Testis (tissue), 3 donors: ENCODE results near the gene HOXA3. TPM values are rescaled to one million over a fixed set of nuclear protein-coding genes. Genes with fewer than 3 reads are reported as not detected.

Experiments used
- DNase-seq: peaks from one replicate; pipeline ENCODE4 v3.0.0-alpha.2; 2019
- H3K27ac ChIP-seq, 2 donors: fragments of 200-600 bp; sonication (generic); one replicate each; pipeline ENCODE4 v1.5.1; 2019
- H3K27me3 ChIP-seq: fragments of 200-600 bp; sonication (generic); one replicate; pipeline ENCODE4 v1.5.1; 2019
- H3K36me3 ChIP-seq: fragments of 200-600 bp; sonication (generic); one replicate; pipeline ENCODE4 v1.5.1; 2017; ENCODE audit warnings: low read depth; ENCODE audit errors: missing control alignments
- H3K4me1 ChIP-seq: fragments of 200-600 bp; sonication (generic); one replicate; pipeline ENCODE4 v1.5.1; 2019
- H3K4me3 ChIP-seq, 2 donors: fragments of 200-600 bp; sonication (generic); one replicate each; pipeline ENCODE4 v1.5.1; 2017 to 2019
- H3K9me3 ChIP-seq: fragments of 200-600 bp; sonication (generic); one replicate; pipeline ENCODE4 v1.5.1; 2017
- CTCF ChIP-seq, 3 experiments: fragments of 450-650 bp in 2 of 3; fragments of 200-600 bp in 1 of 3; sonication (generic) in 1 of 3; IDR thresholded peaks; one replicate each; pipeline ENCODE4 v1.5.1; 2016 to 2019; ENCODE audit warnings: antibody characterized with exemption in 3 of 3, mild to moderate bottlenecking in 2 of 3, moderate library complexity in 1 of 3
- POLR2A ChIP-seq: fragments of 450-650 bp; IDR thresholded peaks from one replicate; pipeline ENCODE4 v1.6.1; 2017; ENCODE audit warnings: antibody characterized with exemption, mild to moderate bottlenecking, moderate library complexity
- WGBS, 2 donors: methylation state at CpG; one replicate each; pipeline ENCODE4 v1.1.5; 2018; 5-methylcytosine and 5-hydroxymethylcytosine counted together
- intact Hi-C: fragments of 100-400 bp; cut with DNase I; formaldehyde crosslinking; loops from one replicate; pipeline ENCODE4 v1.15.1; 2023; ENCODE audit warnings: low total_unique reads
- polyA plus RNA-seq: library from polyadenylated mRNA; stranded (reverse); fragments of 350-450 nt; fragmentation: Illumina TruSeq; extraction: RNeasy Lipid Tissue Mini Kit (QIAGEN cat#74804); gene quantifications from one replicate; pipeline ENCODE4 v1.2.3, GENCODE V29; 2014; ENCODE audit warnings: low read depth, low replicate concordance; ENCODE audit not compliant: insufficient read depth
- total RNA-seq, 2 donors: library from RNA; depleted of rRNA; stranded (reverse); fragments of >200 nt; gene quantifications; one replicate each; pipeline ENCODE4 v1.2.3, GENCODE V29; 2016

Gene HOXA3
- total and polyA plus RNA-seq, 3 donors from 2014 or later: 0.93 to 2.8 (median 2.4) TPM

GRCh38 chr7:27110186-27111031 is 42.0 kb downstream of the HOXA3 start:
- no peaks in the 10 kb centered on the region for H3K27me3 ChIP-seq
- DNase-seq: peak; percentile 60
- no peaks in the 10 kb centered on the region for H3K4me1 ChIP-seq
- no peak overlapping the region for H3K27ac ChIP-seq
- intact Hi-C loops: no loop called here
- WGBS, 2 donors: 15 to 18% methylated on average over 23 to 66 of the region's 66 CpGs
- no peaks in the 10 kb centered on the region for H3K36me3 ChIP-seq
- H3K9me3 ChIP-seq: no peaks in the 10 kb centered on the region
- peak overlapping the region; percentile 8 to 21 for H3K4me3 ChIP-seq
- no peak for TF ChIP-seq POLR2A
- TF ChIP-seq CTCF (IDR thresholded peaks at IDR 0.05): no peak

GRCh38 chr7:27109466-27110185 is 42.8 kb downstream of the HOXA3 start:
- no peak for DNase-seq
- H3K27ac ChIP-seq: no peak overlapping the region
- 64 to 75% methylated on average over 4 of the region's 4 CpGs for WGBS, 2 donors
- TF ChIP-seq POLR2A (no peak), CTCF (IDR thresholded peaks at IDR 0.05) (no peak)
- intact Hi-C loops: no loop called here
- H3K4me1 ChIP-seq: no peaks in the 10 kb centered on the region
- H3K4me3 ChIP-seq: no peak overlapping the region
- H3K36me3 ChIP-seq: no peaks in the 10 kb centered on the region
- H3K27me3 ChIP-seq: no peaks in the 10 kb centered on the region
- no peaks in the 10 kb centered on the region for H3K9me3 ChIP-seq

GRCh38 chr7:27108390-27109127 is 43.8 kb downstream of the HOXA3 start:
- Histone ChIP-seq H3K27me3 (no peaks in the 10 kb centered on the region), H3K36me3 (no peaks in the 10 kb centered on the region), H3K9me3 (no peaks in the 10 kb centered on the region), H3K27ac (no peak overlapping the region), H3K4me1 (no peaks in the 10 kb centered on the region), H3K4me3 (peak overlapping the region; percentile 2 to 4)
- intact Hi-C loops: no loop called here
- DNase-seq: no peak
- TF ChIP-seq CTCF (IDR thresholded peaks at IDR 0.05) (no peak), POLR2A (no peak)
- 13 to 46% methylated on average over 6 to 41 of the region's 41 CpGs for WGBS, 2 donors

GRCh38 chr7:27107391-27108381 is 44.7 kb downstream of the HOXA3 start:
- no peaks in the 10 kb centered on the region for H3K36me3 ChIP-seq
- no peak for DNase-seq
- intact Hi-C loops: no loop called here
- TF ChIP-seq CTCF (IDR thresholded peaks at IDR 0.05): no peak
- TF ChIP-seq POLR2A: no peak
- H3K4me3 ChIP-seq: peak overlapping the region; percentile 2 to 4
- H3K27ac ChIP-seq: no peak overlapping the region
- 24 to 25% methylated on average over 29 to 44 of the region's 47 CpGs for WGBS, 2 donors
- H3K4me1 ChIP-seq: no peaks in the 10 kb centered on the region
- no peaks in the 10 kb centered on the region for H3K27me3 ChIP-seq
- H3K9me3 ChIP-seq: no peaks in the 10 kb centered on the region
